LNCaP clone FGC (cell line): Measurements from ENCODE around the gene PRPF8.

Experiments used
- DNase-seq: peaks from one replicate; pipeline ENCODE4 v3.0.0-alpha.2; 2011; ENCODE audit warnings: low read depth
- H3K4me3 ChIP-seq: 2 replicates; pipeline ENCODE4 v1.5.1; 2011; ENCODE audit warnings: mild to moderate bottlenecking, low read depth, low read length, control low read depth
- TF ChIP-seq, protein P1 (sequence below): IDR thresholded peaks from 2 replicates; pipeline ENCODE4 v1.5.1; 2012; ENCODE audit warnings: mild to moderate bottlenecking; ENCODE audit not compliant: control insufficient read depth, insufficient read depth; ENCODE audit errors: extremely low read depth

Gene PRPF8

DNA sequence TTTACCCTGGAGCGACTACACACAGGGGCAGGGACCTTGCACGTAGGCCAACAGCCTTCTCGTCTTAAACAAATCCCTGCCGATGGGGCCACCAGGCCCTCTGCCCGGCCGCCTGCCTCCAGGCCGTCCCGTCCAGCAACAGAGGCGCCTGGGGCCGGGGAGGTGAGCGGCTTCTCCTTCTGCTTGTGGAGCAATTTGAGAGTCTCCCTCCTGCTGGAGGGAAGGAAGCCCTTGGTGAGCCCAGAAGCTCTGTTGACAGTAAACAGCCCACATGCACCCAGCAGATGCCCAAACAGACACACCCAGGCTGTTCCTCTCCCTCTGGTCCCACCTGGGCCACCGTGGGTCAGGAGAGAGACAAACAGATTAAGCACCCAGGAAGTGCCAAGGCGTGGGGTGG is 64.2 kb downstream of the PRPF8 start:
- no peak for DNase-seq
- TF ChIP-seq, protein P1, sequence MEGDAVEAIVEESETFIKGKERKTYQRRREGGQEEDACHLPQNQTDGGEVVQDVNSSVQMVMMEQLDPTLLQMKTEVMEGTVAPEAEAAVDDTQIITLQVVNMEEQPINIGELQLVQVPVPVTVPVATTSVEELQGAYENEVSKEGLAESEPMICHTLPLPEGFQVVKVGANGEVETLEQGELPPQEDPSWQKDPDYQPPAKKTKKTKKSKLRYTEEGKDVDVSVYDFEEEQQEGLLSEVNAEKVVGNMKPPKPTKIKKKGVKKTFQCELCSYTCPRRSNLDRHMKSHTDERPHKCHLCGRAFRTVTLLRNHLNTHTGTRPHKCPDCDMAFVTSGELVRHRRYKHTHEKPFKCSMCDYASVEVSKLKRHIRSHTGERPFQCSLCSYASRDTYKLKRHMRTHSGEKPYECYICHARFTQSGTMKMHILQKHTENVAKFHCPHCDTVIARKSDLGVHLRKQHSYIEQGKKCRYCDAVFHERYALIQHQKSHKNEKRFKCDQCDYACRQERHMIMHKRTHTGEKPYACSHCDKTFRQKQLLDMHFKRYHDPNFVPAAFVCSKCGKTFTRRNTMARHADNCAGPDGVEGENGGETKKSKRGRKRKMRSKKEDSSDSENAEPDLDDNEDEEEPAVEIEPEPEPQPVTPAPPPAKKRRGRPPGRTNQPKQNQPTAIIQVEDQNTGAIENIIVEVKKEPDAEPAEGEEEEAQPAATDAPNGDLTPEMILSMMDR = no peak
- H3K4me3 ChIP-seq = no peak overlapping the region

DNA sequence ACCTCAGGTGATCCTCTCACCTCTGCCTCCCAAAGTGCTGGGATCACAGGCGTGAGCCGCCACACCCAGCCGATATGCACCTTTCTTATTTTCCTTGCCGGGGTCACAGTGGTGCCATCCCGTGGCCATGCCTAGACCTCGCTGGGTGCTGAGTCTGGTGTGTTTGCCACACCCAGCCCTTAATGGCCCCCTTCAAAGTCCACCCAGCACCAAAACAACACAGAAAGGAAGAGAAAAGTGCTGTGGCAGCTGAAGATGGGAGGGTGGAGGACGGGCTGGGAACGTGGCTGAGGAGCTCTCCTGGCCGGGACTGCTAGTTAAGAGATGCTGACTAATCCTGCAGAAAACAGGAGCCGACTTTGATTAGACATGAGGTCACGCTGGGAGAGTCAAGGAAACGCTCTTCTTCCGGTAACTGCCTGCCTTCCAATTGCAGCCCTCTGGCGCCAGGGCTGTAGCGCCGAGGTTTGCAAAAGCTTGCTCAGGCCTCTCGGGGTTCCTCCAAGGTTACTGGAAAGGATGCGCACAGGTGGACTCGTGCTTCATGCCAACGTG is 67.0 kb downstream of the PRPF8 start:
- no peak for DNase-seq
- TF ChIP-seq, protein P1 = no peak
- no peak overlapping the region for H3K4me3 ChIP-seq

DNA sequence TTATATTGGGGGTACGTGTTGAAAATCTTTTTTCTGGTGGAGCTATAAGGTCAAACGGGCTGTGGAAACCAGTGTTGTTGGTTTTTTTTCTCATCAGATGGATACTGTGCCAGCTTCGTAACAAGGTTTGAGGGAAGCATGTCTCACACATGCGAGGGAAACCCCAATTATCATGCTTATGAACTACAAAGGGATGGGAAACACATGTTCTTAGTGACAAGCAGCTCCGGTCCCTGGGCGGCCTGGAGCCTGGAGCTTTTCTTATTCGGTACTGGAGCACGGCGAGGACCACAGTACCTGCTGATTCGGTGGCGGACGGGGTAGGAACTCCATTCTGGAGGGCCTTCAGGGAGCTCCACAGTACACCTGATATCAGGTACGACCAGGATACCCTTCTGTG is 68.6 kb downstream of the PRPF8 start:
- no peak overlapping the region for H3K4me3 ChIP-seq
- no peak for DNase-seq
- TF ChIP-seq, protein P1 = no peak

DNA sequence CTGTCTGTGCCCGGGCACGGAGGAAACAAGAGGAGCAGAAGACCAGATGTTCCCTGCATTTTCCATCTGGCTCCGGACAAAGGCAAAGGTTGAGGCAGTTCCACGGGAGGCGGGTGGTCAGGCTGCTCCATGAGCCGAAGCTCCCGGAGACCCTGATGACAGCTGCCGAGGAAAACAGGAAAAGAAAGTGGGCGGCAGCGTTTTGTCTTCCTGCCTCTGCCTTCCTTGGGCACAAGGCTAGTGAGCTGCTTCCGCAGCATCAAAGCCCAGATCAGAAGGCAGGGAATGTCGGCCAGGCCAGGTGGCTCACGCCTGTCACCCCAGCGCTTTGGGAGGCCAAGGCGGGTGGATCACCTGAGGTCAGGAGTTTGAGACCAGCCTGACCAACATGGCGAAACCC is 72.3 kb downstream of the PRPF8 start:
- TF ChIP-seq, protein P1 = no peak
- DNase-seq = no peak
- no peak overlapping the region for H3K4me3 ChIP-seq

DNA sequence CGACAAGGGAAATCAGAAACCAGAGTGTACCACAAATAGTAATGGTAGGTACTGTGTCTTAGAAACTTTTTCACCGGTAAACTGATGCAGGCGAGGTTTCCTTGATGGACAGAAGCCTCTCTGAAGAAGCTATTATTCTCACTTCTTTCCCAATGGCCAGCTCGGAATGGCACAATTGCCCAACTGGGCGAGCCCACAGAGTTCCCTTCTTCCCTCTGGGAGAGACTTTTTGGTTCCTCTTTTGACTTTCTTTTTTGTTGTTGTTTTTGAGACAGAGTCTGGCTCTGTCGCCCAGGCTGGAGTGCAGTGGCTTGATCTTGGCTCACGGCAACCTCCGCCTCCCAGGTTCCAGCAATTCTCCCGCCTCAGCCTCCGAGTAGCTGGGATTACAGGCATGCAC is 73.0 kb downstream of the PRPF8 start:
- TF ChIP-seq, protein P1 = no peak
- no peak overlapping the region for H3K4me3 ChIP-seq
- no peak for DNase-seq

DNA sequence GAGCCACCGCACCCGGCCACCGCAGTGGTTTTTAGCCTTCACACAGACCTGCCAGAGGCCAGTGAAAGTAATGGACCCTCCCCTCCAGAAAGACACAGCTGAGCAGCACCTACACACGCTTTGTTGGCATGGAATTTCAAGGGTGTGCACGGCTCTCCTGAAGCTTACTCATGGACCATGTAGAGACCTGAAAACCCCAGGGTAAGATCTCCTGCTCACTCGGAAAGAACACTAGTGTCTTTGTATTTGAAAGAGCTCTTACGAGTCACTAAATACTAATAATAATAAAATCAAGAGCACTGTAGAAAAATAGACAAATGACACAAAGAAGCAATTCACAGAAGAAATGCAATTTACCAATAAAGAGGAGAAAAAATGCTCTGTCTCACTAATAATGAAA is 76.0 kb downstream of the PRPF8 start:
- TF ChIP-seq, protein P1 = no peak
- DNase-seq = no peak
- no peak overlapping the region for H3K4me3 ChIP-seq

DNA sequence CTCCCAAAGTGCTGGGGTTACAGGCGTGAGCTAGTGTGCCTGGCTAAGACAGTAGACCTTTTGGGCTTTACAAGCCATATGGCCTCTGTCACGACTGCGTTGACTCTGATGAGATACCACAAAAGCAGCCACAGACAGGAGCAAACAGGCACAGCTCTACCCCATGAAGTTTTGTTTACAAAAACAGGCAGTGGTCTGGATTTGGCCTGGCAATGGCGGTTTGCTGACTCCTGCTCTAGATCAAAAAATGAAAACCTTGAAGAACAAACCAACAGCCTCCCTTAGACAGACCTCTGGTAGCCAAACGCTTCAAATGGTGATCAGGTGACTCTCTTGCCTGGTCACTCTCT is 76.7 kb downstream of the PRPF8 start:
- TF ChIP-seq, protein P1 = no peak
- no peak overlapping the region for H3K4me3 ChIP-seq
- no peak for DNase-seq
